ENCODE measurements around the gene LYRM1.
"Not testable (repeated sequence)": the region's sequence is repeated elsewhere in the genome, so short reads cannot be mapped to it uniquely, and the experiment has no call there.

LYRM1 gene

GRCh38 chr16:20920091-20920490, 19.5 kb downstream of the LYRM1 start:
- Histone ChIP-seq H3K36me3 (peaks cover 2 to 35% (median 12%) of the 10 kb centered on the region in 3 donors), H3K4me3 (no peak overlapping the region), H3K27me3 (no peaks in the 10 kb centered on the region), H3K4me1 (peaks cover 0 to 9% (median 5%) of the 10 kb centered on the region in 4 donors), H3K9me3 (no peaks in the 10 kb centered on the region), H3K27ac (no peak overlapping the region)
- no peak for DNase-seq
- intact Hi-C loops (cut with DNase I; ENCODE audit: low total_unique reads): no loop called here
- no peak for TF ChIP-seq CTCF (IDR thresholded peaks at IDR 0.05)

- Histone ChIP-seq H3K9me3 (no peaks in the 10 kb centered on the region), H3K27ac (no peak overlapping the region), H3K27me3 (no peaks in the 10 kb centered on the region), H3K36me3 (peaks cover 6 to 40% (median 15%) of the 10 kb centered on the region in 3 donors), H3K4me3 (no peak overlapping the region), H3K4me1 (peaks cover 0 to 9% (median 5%) of the 10 kb centered on the region in 4 donors)
- DNase-seq: no peak
- no peak for TF ChIP-seq CTCF (IDR thresholded peaks at IDR 0.05)
- intact Hi-C loops (cut with DNase I; ENCODE audit: low total_unique reads): no loop called here
These were observed 20.2 kb downstream of the LYRM1 start for GRCh38 chr16:20920799-20921198.

GRCh38 chr16:20923876-20924275, 23.3 kb downstream of the LYRM1 start:
- Histone ChIP-seq H3K36me3 (peaks cover 6 to 32% (median 15%) of the 10 kb centered on the region in 3 donors), H3K4me3 (no peak overlapping the region), H3K9me3 (no peaks in the 10 kb centered on the region), H3K27me3 (no peaks in the 10 kb centered on the region), H3K27ac (no peak overlapping the region), H3K4me1 (peaks cover 0 to 4% (median 2%) of the 10 kb centered on the region in 4 donors)
- TF ChIP-seq CTCF (IDR thresholded peaks at IDR 0.05): no peak
- intact Hi-C loops (cut with DNase I; ENCODE audit: low total_unique reads): no loop called here
- no peak for DNase-seq

- no peak overlapping the region for H3K27ac ChIP-seq
- H3K27me3 ChIP-seq: no peaks in the 10 kb centered on the region
- intact Hi-C loops (cut with DNase I; ENCODE audit: low total_unique reads): no loop called here
- peaks cover 0 to 16% (median 9%) of the 10 kb centered on the region in 4 donors for H3K4me1 ChIP-seq
- H3K9me3 ChIP-seq: no peaks in the 10 kb centered on the region
- TF ChIP-seq CTCF (IDR thresholded peaks at IDR 0.05): no peak
- peaks cover 6 to 32% (median 15%) of the 10 kb centered on the region in 3 donors for H3K36me3 ChIP-seq
- H3K4me3 ChIP-seq: no peak overlapping the region
- no peak for DNase-seq
These were observed 25.2 kb downstream of the LYRM1 start for GRCh38 chr16:20925751-20926150.

GRCh38 chr16:20928774-20929411, 28.3 kb downstream of the LYRM1 start:
- Histone ChIP-seq H3K36me3 (peaks cover 6 to 16% (median 10%) of the 10 kb centered on the region in 3 donors), H3K27me3 (no peaks in the 10 kb centered on the region), H3K9me3 (no peaks in the 10 kb centered on the region), H3K4me3 (no peak overlapping the region), H3K27ac (peak overlapping the region; percentile 23 to 75), H3K4me1 (peaks cover 0 to 24% (median 14%) of the 10 kb centered on the region in 4 donors)
- intact Hi-C loops (cut with DNase I; ENCODE audit: low total_unique reads): no loop called here
- DNase-seq: no peak
- no peak for TF ChIP-seq CTCF (IDR thresholded peaks at IDR 0.05)

GRCh38 chr16:20929676-20930364, 29.2 kb downstream of the LYRM1 start:
- H3K27me3 ChIP-seq; H3K9me3 ChIP-seq; H3K4me3 ChIP-seq; DNase-seq; H3K36me3 ChIP-seq; intact Hi-C loops (cut with DNase I; ENCODE audit: low total_unique reads): not testable (repeated sequence)
- H3K4me1 ChIP-seq: peaks cover 0 to 24% (median 14%) of the 10 kb centered on the region in 4 donors
- H3K27ac ChIP-seq: peak overlapping the region; percentile 23 to 75

Data from tibial artery (tissue), 4 donors.